H9 (cell line): ENCODE data around the gene ALDH1L1. TPM values are rescaled to one million over a fixed set of nuclear protein-coding genes. Genes with fewer than 3 reads are reported as not detected.

Source experiments
- DNase-seq: peaks from one replicate; pipeline ENCODE4 v3.0.0-alpha.2; 2017
- H2AFZ ChIP-seq: one replicate; pipeline ENCODE4 v1.6.1; 2013; ENCODE audit warnings: mild to moderate bottlenecking, low read length, control low read depth, moderate library complexity
- H2AK5ac ChIP-seq: 2 replicates; pipeline ENCODE4 v1.6.1; 2013; ENCODE audit warnings: low read length, control low read depth, mixed read lengths; ENCODE audit not compliant: insufficient read length
- H2BK120ac ChIP-seq: one replicate; pipeline ENCODE4 v1.6.1; 2013; ENCODE audit warnings: low read depth, mild to moderate bottlenecking, low read length, control low read depth, inconsistent platforms; ENCODE audit not compliant: poor library complexity, severe bottlenecking
- H2BK12ac ChIP-seq: 2 replicates; pipeline ENCODE4 v1.6.1; 2013; ENCODE audit warnings: low read length, control low read depth, mixed read lengths, low read depth; ENCODE audit not compliant: insufficient read length
- H2BK15ac ChIP-seq: 2 replicates; pipeline ENCODE4 v1.6.1; 2013; ENCODE audit warnings: low read depth, low read length, control low read depth
- H2BK20ac ChIP-seq: one replicate; pipeline ENCODE4 v1.6.1; 2013; ENCODE audit warnings: low read depth, mild to moderate bottlenecking, low read length, control low read depth, inconsistent platforms; ENCODE audit not compliant: poor library complexity, severe bottlenecking
- H2BK5ac ChIP-seq: 2 replicates; pipeline ENCODE4 v1.6.1; 2013; ENCODE audit warnings: low read length, control low read depth, mixed read lengths; ENCODE audit not compliant: insufficient read length
- H3K14ac ChIP-seq: 2 replicates; pipeline ENCODE4 v1.6.1; 2013; ENCODE audit warnings: low read length, control low read depth; ENCODE audit not compliant: insufficient read depth
- H3K18ac ChIP-seq: 2 replicates; pipeline ENCODE4 v1.6.1; 2013; ENCODE audit warnings: low read depth, mild to moderate bottlenecking, mixed read lengths, low read length, control low read depth; ENCODE audit not compliant: insufficient read length
- H3K23ac ChIP-seq: 2 replicates; pipeline ENCODE4 v1.6.1; 2013; ENCODE audit warnings: low read length, control low read depth, mixed read lengths, low read depth; ENCODE audit not compliant: insufficient read length
- H3K23me2 ChIP-seq: 2 replicates; pipeline ENCODE4 v1.6.1; 2013; ENCODE audit warnings: low read depth, mild to moderate bottlenecking, mixed read lengths, low read length, control low read depth; ENCODE audit not compliant: insufficient read length, poor library complexity, severe bottlenecking
- H3K27ac ChIP-seq: 2 replicates; pipeline ENCODE4 v1.5.1; 2013; ENCODE audit warnings: low read length, control low read depth, mixed read lengths, low read depth; ENCODE audit not compliant: insufficient read length
- H3K27me3 ChIP-seq: 2 replicates; pipeline ENCODE4 v1.6.1; 2013; ENCODE audit warnings: low read length, control low read depth, inconsistent platforms; ENCODE audit not compliant: insufficient read depth
- H3K4ac ChIP-seq: 2 replicates; pipeline ENCODE4 v1.6.1; 2013; ENCODE audit warnings: low read depth, mild to moderate bottlenecking, control low read depth, inconsistent platforms, low read length, moderate library complexity
- H3K4me1 ChIP-seq: 2 replicates; pipeline ENCODE4 v1.6.1; 2013; ENCODE audit warnings: low read length, control low read depth, inconsistent platforms; ENCODE audit not compliant: insufficient read depth
- H3K4me2 ChIP-seq: 2 replicates; pipeline ENCODE4 v1.6.1; 2013; ENCODE audit warnings: low read length, control low read depth, mixed read lengths; ENCODE audit not compliant: insufficient read length, insufficient read depth
- H3K56ac ChIP-seq: 2 replicates; pipeline ENCODE4 v1.6.1; 2013; ENCODE audit warnings: low read depth, mild to moderate bottlenecking, mixed read lengths, low read length, control low read depth; ENCODE audit not compliant: insufficient read length
- H3K79me1 ChIP-seq: 2 replicates; pipeline ENCODE4 v1.6.1; 2013; ENCODE audit warnings: low read depth, mild to moderate bottlenecking, moderate library complexity, low read length, control low read depth, inconsistent platforms; ENCODE audit not compliant: insufficient read depth, poor library complexity, severe bottlenecking
- H3K79me2 ChIP-seq: 2 replicates; pipeline ENCODE4 v1.6.1; 2013; ENCODE audit warnings: low read length, control low read depth, inconsistent platforms; ENCODE audit not compliant: insufficient read depth
- H3K9ac ChIP-seq: 2 replicates; pipeline ENCODE4 v1.6.1; 2013; ENCODE audit warnings: low read length, control low read depth, mixed read lengths; ENCODE audit not compliant: insufficient read length; ENCODE audit errors: extremely low read depth
- H3K9me3 ChIP-seq: one replicate; pipeline ENCODE4 v1.6.1; 2013; ENCODE audit warnings: low read depth, low read length, inconsistent platforms; ENCODE audit not compliant: control insufficient read depth
- H3T11ph ChIP-seq: one replicate; pipeline ENCODE4 v1.6.1; 2013; ENCODE audit warnings: mild to moderate bottlenecking, low read length, control low read depth, inconsistent platforms
- H4K20me1 ChIP-seq: one replicate; pipeline ENCODE4 v1.6.1; 2013; ENCODE audit not compliant: control insufficient read depth, insufficient read length, insufficient read depth
- H4K5ac ChIP-seq: 2 replicates; pipeline ENCODE4 v1.6.1; 2013; ENCODE audit warnings: low read depth, mild to moderate bottlenecking, mixed read lengths, low read length, control low read depth; ENCODE audit not compliant: insufficient read length
- H4K8ac ChIP-seq: replicated peaks from 2 replicates; pipeline ENCODE4 v1.6.1; 2013; ENCODE audit warnings: low read length, control low read depth, mixed read lengths, low read depth; ENCODE audit not compliant: insufficient read length
- H4K91ac ChIP-seq: 2 replicates; pipeline ENCODE4 v1.6.1; 2013; ENCODE audit warnings: low read depth, mild to moderate bottlenecking, moderate library complexity, mixed read lengths, low read length, control low read depth; ENCODE audit not compliant: insufficient read length
- H3K27ac Mint-ChIP-seq, 3 experiments: 2 replicates in 2 of 3; 3 replicates in 1 of 3; pipeline ENCODE4 v1.8.0; 2020 to 2021; ENCODE audit warnings: mixed read lengths in 3 of 3, mild to moderate bottlenecking in 1 of 3, moderate library complexity in 1 of 3
- H3K27me3 Mint-ChIP-seq: 2 replicates; pipeline ENCODE4 v1.8.0; 2021; ENCODE audit warnings: low read depth, mild to moderate bottlenecking, moderate library complexity, mixed read lengths
- H3K36me3 Mint-ChIP-seq, 3 experiments: 2 replicates in 2 of 3; 3 replicates in 1 of 3; pipeline ENCODE4 v1.8.0; 2020 to 2021; ENCODE audit warnings: low read depth in 3 of 3, mixed read lengths in 3 of 3; ENCODE audit not compliant: insufficient read depth in 1 of 3
- H3K4me1 Mint-ChIP-seq, 2 experiments: 2 replicates each; pipeline ENCODE4 v1.8.0; 2020; ENCODE audit warnings: mixed read lengths in 2 of 2
- H3K4me3 Mint-ChIP-seq, 2 experiments: 2 replicates in 1 of 2; 3 replicates in 1 of 2; pipeline ENCODE4 v1.8.0; 2020 to 2021; ENCODE audit warnings: mild to moderate bottlenecking in 2 of 2, mixed read lengths in 2 of 2, moderate library complexity in 1 of 2
- H3K9me3 Mint-ChIP-seq, 2 experiments: 2 replicates in 1 of 2; 3 replicates in 1 of 2; pipeline ENCODE4 v1.8.0; 2020; ENCODE audit warnings: mild to moderate bottlenecking in 2 of 2, mixed read lengths in 2 of 2, moderate library complexity in 1 of 2
- CTCF ChIP-seq: fragments of 200-600 bp; sonication (generic); conservative IDR thresholded peaks from 3 replicates; pipeline ENCODE4 v1.8.0; 2021; ENCODE audit warnings: antibody characterized with exemption, mild to moderate bottlenecking
- WGBS: extraction: QIAGEN DNeasy Blood & Tissue Kit; methylation state at CpG from one replicate; pipeline ENCODE4 v1.1.7; 2013; ENCODE audit warnings: missing lambda C conversion rate, low lambda C conversion rate, mixed read lengths; ENCODE audit not compliant: insufficient read length; ENCODE audit errors: extremely low coverage; 5-methylcytosine and 5-hydroxymethylcytosine counted together
- total RNA-seq: library from RNA; stranded (reverse); gene quantifications from 2 replicates; pipeline ENCODE4 v1.2.1, GENCODE V29; 2021

ALDH1L1 gene
- total RNA-seq, 1 experiment from 2014 or later, result 0.90 TPM

- Mint-ChIP-seq H3K4me3 (no peak overlapping the region), H3K36me3 (no peaks in the 10 kb centered on the region), H3K27me3 (peaks cover 8% of the 10 kb centered on the region), H3K27ac (peak overlapping the region in 1 of 3 experiments; percentile 53; a peak in 2 of 7 replicates), H3K4me1 (peaks cover 22 to 38% of the 10 kb centered on the region in 2 experiments), H3K9me3 (no peaks in the 10 kb centered on the region)
- H3K23ac ChIP-seq, result no peak overlapping the region
- H3K4ac ChIP-seq, result no peak overlapping the region
- H3K79me2 ChIP-seq, result no peaks in the 10 kb centered on the region
- no peak overlapping the region for H4K8ac ChIP-seq
- no peak overlapping the region for H2AK5ac ChIP-seq
- no peaks in the 10 kb centered on the region for H3K27me3 ChIP-seq
- H2AFZ ChIP-seq, result no peak overlapping the region
- no peak overlapping the region for H3K4me2 ChIP-seq
- no peak for TF ChIP-seq CTCF
- no peak overlapping the region for H2BK15ac ChIP-seq
- no peak overlapping the region for H3K9ac ChIP-seq
- H3K4me1 ChIP-seq, result no peaks in the 10 kb centered on the region; the same call in 1 of the 2 replicates
- H3K79me1 ChIP-seq, result no peaks in the 10 kb centered on the region
- no peak overlapping the region for H3K18ac ChIP-seq
- peak; percentile 20 for DNase-seq
- no peak overlapping the region for H4K91ac ChIP-seq
- no peak overlapping the region for H4K5ac ChIP-seq
- H3T11ph ChIP-seq, result no peak overlapping the region
- no peak overlapping the region for H2BK120ac ChIP-seq
- H2BK12ac ChIP-seq, result no peak overlapping the region
- no peak overlapping the region for H3K56ac ChIP-seq
- H3K9me3 ChIP-seq, result no peaks in the 10 kb centered on the region
- no peaks in the 10 kb centered on the region for H3K23me2 ChIP-seq
- no peak overlapping the region for H3K14ac ChIP-seq
- no peak overlapping the region for H2BK20ac ChIP-seq
- no peaks in the 10 kb centered on the region for H4K20me1 ChIP-seq
- no CpG with 5 or more reads among the region's 7 CpGs for WGBS
- H3K27ac ChIP-seq, result no peak overlapping the region
- no peak overlapping the region for H2BK5ac ChIP-seq
Observed at GRCh38 chr3:126127904-126128303, 52.5 kb downstream of the ALDH1L1 start.
